Right ventricle myocardium superior (tissue), 1 donor: ENCODE measurements around the gene TMEM132D. TPM values are rescaled to one million over a fixed set of nuclear protein-coding genes. Genes with fewer than 3 reads are reported as not detected.

ENCODE experiments used
- ATAC-seq: fragments of 200-7000 bp; cut with Tn5 transposase; one replicate; pipeline ENCODE4 v1.9.1; 2020; ENCODE audit warnings: mild to moderate bottlenecking; ENCODE audit not compliant: poor library complexity
- DNase-seq: peaks from one replicate; pipeline ENCODE4 v3.0.0-alpha.2; 2020
- intact Hi-C: fragments of 100-400 bp; cut with DNase I; formaldehyde crosslinking; loops from one replicate; pipeline ENCODE4 v1.11.2; 2022
- total RNA-seq: library from RNA; stranded (reverse); fragmentation: NEBNext Ultra II Directional; extraction: Animal tissue kit (Norgen Biotek cat#: 25700); gene quantifications from one replicate; pipeline ENCODE4 v1.2.1, GENCODE V29; 2021
- donor health status: DM: no; HTN: yes; CAD: no; lungs with severe emphysema.

Gene TMEM132D
- total RNA-seq, 1 donor from 2014 or later = not detected

GRCh38 chr12:129532707-129533499 lies 370.9 kb downstream of the TMEM132D start:
- intact Hi-C loops = no loop called here
- ATAC-seq = no peak
- DNase-seq = no peak

GRCh38 chr12:129532082-129532481 lies 371.7 kb downstream of the TMEM132D start:
- no peak for DNase-seq
- ATAC-seq = no peak
- intact Hi-C loops = no loop called here

- DNase-seq = no peak
- intact Hi-C loops = no loop called here
- no peak for ATAC-seq
These were observed 372.8 kb downstream of the TMEM132D start for GRCh38 chr12:129530984-129531383.

GRCh38 chr12:129530517-129530916 lies 373.3 kb downstream of the TMEM132D start:
- DNase-seq (no peak), ATAC-seq (no peak)
- intact Hi-C loops = no loop called here

- no peak for ATAC-seq
- DNase-seq = no peak
- intact Hi-C loops = no loop called here
These were observed 376.3 kb downstream of the TMEM132D start for GRCh38 chr12:129527506-129527905.

GRCh38 chr12:129523621-129524020 lies 380.2 kb downstream of the TMEM132D start:
- ATAC-seq (no peak), DNase-seq (no peak)
- intact Hi-C loops = no loop called here

GRCh38 chr12:129520739-129521138 lies 383.1 kb downstream of the TMEM132D start:
- intact Hi-C loops = no loop called here

GRCh38 chr12:129503802-129504201 lies 400.0 kb downstream of the TMEM132D start:
- no peak for ATAC-seq
- intact Hi-C loops = no loop called here

More at GRCh38 chr12:129520739-129521138, 383.1 kb downstream of the TMEM132D start:
- DNase-seq = no peak
- no peak for ATAC-seq

GRCh38 chr12:129496226-129496625 lies 407.6 kb downstream of the TMEM132D start:
- no peak for ATAC-seq
- DNase-seq = no peak
- intact Hi-C loops = no loop called here

More at GRCh38 chr12:129503802-129504201, 400.0 kb downstream of the TMEM132D start:
- no peak for DNase-seq

GRCh38 chr12:129494766-129495165 lies 409.1 kb downstream of the TMEM132D start:
- intact Hi-C loops = no loop called here
- DNase-seq = no peak
- no peak for ATAC-seq

- ATAC-seq = no peak
- intact Hi-C loops = no loop called here
- no peak for DNase-seq
These were observed 409.6 kb downstream of the TMEM132D start for GRCh38 chr12:129494260-129494659.

- intact Hi-C loops = no loop called here
- no peak for ATAC-seq
- no peak for DNase-seq
These were observed 414.6 kb downstream of the TMEM132D start for GRCh38 chr12:129489100-129489676.

GRCh38 chr12:129486931-129487330 lies 416.9 kb downstream of the TMEM132D start:
- DNase-seq = no peak
- ATAC-seq = no peak

GRCh38 chr12:129483111-129483893 lies 420.5 kb downstream of the TMEM132D start:
- ATAC-seq (no peak), DNase-seq (no peak)

More at GRCh38 chr12:129486931-129487330, 416.9 kb downstream of the TMEM132D start:
- intact Hi-C loops = no loop called here

GRCh38 chr12:129481921-129482320 lies 421.9 kb downstream of the TMEM132D start:
- intact Hi-C loops = no loop called here
- no peak for DNase-seq
- ATAC-seq = no peak

More at GRCh38 chr12:129483111-129483893, 420.5 kb downstream of the TMEM132D start:
- intact Hi-C loops = no loop called here

GRCh38 chr12:129470196-129470595 lies 433.6 kb downstream of the TMEM132D start:
- no peak for ATAC-seq
- intact Hi-C loops = no loop called here
- no peak for DNase-seq

GRCh38 chr12:129467726-129468125 lies 436.1 kb downstream of the TMEM132D start:
- DNase-seq (no peak), ATAC-seq (no peak)
- intact Hi-C loops = no loop called here

- intact Hi-C loops = no loop called here
- DNase-seq (no peak), ATAC-seq (no peak)
These were observed 436.5 kb downstream of the TMEM132D start for GRCh38 chr12:129467289-129467688.

- ATAC-seq (no peak), DNase-seq (no peak)
- intact Hi-C loops = no loop called here
These were observed 437.3 kb downstream of the TMEM132D start for GRCh38 chr12:129466499-129466898.
